GM18861 (cell line): ENCODE results near the gene ZNF438.

Experiments
- ATAC-seq: cut with Tn5 transposase; IDR thresholded peaks from one replicate; pipeline ENCODE4 v1.9.1; 2021; ENCODE audit not compliant: unreplicated experiment

ZNF438 gene

DNA sequence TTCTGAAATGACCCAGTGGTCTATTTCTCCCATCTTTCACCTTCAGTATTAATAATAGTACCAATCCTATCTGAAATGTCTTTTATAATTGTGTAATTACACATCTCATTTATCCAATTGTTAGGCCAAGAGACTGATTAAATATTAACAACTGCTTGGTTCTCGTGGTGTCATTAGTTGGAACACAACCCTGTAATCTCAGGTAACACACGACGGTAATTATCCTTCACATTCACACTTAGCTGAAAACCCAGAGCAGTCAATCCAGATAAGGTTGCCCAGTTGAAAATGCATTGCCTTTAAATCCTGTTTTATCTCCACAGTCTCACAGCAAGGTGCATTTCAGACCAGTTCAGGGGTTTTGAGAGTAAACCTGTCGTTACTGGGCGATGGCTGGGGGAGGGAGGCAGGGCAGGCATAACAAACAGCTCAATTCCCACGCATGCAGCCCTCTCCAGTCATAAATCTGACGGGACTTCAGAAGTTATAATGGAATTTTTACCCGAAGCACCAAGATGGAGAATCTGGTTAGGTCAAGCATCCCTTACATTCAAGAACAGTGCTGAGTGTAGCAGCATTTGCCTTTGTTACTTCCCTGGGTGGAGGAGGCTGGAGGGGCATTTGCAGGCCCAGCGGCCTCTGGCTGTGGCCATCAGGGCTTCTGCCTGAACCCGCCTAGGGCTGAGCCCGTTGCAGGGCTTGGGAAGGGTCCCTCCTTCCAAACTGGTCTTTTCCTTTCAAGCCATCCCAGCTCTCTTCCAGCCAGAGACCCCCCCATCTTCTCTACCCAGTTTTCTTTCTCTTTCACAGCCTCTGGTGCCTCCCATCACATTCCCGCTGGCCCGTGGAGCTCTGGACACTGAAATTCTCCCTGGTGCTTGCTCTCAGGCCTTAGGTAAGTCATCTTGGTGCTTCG lies 201.1 kb downstream of the ZNF438 start:
- ATAC-seq = no peak

DNA sequence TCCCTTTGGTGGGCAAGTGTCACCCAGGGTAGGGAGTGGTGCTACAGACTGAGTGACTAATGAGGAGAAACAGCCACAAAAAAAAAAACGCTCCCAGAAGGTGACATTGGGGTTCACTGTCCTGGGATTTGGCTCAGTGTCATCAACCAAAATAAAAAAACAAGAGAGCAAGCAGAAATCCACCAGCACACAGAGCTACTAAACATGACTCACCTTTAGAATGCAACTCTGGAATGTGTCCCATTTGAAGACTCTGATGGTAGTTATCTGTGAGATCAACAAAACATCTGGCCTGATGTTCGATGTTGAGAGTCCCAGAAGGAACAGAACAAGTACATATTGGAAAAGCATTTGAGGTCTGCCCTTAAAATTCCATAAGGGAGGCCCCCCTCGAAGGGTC lies 201.8 kb downstream of the ZNF438 start:
- ATAC-seq = no peak

DNA sequence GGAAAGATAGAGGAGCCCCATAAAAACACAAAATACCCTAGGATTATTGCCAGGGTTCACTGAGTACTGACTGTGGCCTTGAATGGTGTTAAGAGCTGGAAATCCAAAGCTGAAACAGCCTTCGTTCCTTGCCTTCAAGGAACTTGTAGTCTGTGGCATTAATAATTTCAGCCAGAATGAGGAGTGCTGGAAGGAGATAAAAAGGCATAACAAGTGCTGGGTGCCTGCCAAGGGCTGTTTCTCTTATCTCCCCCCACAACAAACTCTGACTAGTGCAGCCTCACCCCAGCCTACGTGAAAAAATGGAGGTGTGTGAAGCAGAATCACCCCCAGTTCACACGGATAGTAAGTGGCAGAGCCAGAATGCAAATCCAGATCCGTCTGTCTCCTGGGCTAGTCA lies 203.0 kb downstream of the ZNF438 start:
- ATAC-seq = no peak

DNA sequence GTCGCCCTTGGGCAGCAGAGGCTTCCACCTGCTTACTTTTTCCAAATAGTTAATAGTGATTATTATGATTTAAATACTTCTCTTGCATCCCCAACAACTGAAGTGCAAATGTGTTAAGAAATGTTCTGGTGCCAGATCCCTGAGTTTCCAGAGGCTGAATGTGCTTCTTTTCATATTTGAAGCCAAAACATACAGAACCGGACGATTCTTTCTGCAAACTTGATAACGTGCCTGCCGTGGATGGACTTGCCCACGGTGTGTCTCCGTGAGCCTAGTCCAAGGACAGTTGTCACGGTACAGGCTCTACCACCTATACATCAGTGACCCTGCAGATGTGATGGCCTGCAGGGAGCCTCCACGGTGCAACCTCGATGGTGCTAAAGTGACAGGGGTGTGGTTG lies 203.5 kb downstream of the ZNF438 start:
- ATAC-seq = no peak

DNA sequence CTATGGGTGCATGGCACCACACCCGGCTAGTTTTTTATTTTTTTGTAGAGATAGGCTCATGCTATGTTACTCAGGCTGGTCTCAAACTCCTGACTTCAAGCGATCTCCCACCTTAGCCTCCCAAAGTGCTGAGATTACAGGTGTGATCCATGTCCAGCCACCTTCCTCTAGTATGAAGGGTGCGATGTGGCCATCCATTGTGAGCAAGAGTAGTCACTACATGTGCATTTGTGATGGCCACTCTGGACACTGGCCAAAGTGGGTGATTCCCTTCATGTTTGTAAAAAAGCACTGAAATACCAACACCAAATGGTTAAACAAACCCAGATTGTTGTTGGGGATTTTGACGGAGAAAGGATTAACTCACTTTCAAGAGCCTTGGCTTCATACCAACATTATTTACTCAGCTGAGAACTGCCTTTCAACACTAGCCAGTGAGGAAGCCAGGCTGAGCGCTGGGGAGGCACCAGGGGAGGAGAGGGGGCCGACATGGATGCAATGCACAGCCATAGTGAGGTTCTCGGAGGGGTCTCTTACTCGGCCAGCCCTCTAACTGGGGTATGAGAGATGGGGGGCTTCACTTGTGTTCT lies 204.0 kb downstream of the ZNF438 start:
- no peak for ATAC-seq

DNA sequence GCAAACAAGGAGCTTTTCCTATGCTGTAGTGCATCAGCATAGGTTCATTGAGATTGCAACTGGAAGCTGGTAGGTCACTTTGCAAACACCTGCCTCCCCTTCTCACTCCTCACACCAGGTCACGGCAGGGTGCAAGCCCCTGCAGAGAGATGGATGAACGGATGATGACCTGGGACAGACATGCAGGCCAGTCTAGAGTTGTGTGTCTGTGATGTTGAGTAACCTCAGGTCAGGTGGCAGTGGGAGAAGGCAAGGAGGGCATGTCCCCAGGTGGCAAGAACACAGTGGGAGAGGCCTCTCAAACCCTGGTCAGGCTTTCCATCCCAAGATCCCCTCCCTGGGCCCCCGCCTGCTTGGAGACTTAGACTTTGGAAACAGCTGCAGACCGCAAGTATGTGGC lies 205.0 kb downstream of the ZNF438 start:
- no peak for ATAC-seq

DNA sequence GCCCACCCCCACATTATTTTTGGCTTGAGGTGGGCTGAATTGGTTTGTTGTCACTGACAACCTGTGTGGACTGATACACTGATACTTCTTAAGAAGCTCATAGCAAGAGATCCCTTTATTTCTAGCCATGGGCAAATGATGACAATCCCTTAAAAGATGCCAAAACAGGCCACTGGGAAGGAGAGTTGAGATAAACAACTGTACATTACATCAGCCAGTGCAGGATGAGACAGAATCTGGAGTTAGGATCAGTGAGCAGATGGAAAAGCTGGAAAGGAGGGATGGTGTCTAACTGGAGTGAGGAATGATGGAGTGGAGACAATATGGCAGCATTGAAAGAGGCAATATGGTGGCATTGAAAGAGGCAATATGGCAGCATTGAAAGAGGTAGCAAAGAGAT lies 206.2 kb downstream of the ZNF438 start:
- no peak for ATAC-seq

DNA sequence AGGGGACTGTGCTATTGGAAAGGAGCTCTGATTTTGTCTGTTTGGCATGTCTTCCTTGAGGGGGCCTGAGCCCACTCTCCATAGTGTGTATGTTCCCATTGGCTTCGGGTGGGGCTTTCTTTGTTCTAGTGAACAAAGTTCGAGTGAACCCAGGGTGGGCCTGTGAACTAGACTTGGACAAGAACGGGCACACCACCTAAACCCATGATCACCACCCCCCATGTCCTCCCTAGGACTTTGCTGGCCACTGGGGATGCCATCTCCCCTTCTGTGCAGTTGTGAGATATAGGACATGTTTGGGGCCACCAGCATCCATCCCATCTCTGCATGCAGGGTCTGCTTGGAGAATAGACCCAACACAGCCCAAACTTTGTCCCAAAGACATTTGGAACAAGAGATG lies 206.6 kb downstream of the ZNF438 start:
- no peak for ATAC-seq

DNA sequence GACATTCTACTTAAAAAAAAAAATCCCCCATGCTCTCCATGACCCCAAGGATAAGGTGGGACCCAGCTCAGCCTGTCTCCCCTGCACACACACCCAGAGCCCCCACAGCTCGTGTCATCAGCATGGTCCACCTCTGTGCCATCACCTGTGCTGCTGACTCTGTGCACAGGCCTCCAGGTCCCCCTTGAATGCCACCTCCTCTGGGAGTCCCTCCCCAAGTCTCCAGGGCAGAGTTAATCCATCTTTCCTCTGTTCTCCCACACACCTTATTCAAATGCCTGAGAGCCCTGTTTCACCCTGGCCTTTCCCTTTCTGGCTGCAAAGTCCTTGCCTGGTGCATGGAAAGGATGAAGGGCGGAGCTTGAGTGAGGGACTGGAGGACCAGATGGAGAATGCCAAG lies 208.0 kb downstream of the ZNF438 start:
- no peak for ATAC-seq

DNA sequence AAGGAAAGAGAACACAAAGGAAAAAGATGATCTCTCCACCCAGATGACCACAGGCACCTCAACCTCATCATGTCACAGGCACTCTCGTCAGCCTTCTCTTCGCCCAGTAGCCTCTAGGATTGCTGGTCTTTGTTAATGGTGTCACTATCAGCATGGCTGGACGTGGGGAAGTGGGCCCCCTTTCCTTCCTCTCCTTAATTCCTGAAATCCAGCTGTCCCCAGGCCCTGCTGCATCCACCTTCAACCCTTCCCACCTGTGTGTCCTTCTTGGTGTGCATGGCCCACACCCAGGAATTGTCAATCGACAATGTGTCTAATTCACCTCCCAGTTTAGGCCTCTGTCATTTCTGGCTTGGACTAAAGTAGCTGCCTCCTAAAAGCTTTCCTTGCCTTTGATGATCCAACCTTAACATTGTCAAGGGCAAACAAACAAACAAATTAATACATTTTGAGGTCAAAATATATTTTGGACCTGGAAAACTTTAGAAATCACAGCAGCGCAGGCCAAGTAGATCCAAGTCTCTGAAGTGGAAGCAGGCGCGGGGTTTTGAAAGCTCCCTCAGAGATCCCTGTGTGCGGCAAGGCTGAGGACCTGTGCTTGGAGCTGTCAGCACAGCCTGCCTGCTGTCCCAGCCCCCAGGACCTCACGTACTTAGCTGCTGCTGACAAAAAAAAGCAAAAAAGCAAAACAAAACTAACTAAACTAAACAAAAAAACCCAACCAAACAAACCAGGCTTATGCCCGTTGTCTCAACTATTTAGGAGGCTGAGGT lies 208.8 kb downstream of the ZNF438 start:
- ATAC-seq = no peak

DNA sequence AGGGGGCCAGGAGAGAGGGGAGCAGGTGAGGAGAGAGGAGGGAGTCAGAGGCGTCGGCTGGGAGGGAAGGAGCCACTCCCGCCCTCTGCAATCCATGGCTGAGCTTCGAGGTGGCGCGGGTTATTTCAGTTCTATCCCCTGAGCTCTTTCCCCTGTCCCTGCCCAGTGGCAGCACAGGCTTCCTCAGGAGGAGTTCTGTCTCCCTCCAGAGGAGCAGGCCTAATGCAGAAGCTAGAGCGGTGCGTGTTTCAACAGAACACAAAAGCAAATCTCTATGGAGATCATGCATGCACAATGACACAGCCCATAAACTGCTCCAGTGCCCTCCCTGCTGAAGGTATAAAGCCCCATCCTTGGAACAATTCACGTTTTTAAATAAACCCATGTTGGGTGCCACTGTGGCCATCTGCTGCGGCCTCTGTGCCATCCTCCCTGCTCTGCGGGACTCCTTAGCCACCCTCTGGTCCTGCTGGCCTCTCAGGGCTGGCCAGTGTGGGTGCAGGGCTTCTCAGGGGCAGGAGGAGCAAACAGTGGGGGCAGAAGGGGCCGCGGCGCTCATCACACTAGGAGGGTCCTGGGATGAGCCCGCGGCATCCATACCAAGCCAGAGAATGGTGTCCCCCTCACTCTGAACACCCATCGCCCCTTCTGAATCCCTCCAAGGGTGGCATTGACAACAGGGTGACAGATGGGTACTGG lies 209.5 kb downstream of the ZNF438 start:
- no peak for ATAC-seq

DNA sequence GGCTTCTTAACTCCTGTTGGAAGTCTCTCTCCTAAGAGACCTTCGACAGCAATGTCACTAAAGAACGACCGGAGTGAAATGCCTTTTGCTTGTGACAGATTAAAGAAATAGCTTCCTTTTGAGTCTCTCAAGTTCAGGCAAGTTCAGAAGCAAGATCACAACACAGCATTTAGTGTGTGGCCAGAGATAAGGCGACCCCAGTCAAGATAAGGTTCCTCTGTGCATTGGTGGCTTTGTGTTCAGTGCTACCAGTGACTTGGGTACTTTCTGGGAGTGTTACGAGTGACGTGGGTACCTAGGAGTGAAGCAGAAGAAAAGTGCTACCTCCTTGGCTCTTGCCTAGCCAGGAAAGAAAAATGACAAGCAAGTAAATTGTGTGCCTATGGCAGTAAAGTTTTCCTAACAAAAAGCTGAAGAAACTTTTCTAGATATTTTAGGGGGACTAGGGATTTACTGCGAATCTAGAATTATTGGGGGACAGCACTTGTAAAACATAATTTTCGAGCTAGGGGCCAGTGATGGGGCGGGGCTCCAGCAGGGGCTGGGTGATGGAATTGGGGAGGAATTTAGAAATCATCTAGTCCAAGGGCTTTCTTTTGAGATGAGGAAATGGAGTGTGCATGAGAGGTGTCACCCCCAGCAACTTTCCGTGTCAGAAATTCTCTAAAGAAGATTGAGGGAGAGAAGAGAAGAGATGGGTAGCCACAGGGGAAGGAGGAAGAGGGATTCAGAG lies 210.2 kb downstream of the ZNF438 start:
- ATAC-seq = no peak

DNA sequence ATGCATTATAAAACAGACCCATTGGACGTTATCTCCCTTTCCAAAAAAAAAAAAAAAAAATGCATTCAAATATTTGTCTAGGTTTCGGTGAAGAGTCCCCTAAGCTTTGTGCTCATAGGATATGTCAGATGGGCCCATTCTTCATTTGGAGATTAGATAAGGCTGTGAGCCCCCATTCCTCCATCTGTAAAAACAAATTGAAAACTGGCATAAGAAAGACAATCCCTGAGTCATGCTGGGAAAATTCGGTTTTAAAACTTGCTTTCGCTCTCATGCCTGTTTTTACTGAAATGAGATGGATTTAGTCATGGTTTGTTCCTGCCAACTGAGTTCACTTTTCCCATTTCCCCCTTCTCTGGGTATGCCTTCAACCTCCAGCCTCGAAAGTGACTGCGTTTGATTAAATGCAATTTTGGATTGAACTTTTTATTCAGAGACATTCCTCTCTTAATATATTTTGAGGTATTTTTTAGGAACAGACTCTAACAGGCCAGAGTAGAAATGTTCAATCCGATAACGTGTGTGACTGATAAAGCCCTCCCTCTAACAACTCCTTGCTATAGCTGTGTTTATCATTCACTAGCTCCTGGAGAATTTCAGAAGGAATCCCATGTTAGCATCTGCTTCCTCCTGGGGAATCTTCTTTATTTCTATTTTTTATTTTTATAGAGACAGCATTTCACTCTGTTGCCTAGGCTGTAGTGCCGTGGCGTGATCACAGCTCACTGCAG lies 211.2 kb downstream of the ZNF438 start:
- no peak for ATAC-seq

DNA sequence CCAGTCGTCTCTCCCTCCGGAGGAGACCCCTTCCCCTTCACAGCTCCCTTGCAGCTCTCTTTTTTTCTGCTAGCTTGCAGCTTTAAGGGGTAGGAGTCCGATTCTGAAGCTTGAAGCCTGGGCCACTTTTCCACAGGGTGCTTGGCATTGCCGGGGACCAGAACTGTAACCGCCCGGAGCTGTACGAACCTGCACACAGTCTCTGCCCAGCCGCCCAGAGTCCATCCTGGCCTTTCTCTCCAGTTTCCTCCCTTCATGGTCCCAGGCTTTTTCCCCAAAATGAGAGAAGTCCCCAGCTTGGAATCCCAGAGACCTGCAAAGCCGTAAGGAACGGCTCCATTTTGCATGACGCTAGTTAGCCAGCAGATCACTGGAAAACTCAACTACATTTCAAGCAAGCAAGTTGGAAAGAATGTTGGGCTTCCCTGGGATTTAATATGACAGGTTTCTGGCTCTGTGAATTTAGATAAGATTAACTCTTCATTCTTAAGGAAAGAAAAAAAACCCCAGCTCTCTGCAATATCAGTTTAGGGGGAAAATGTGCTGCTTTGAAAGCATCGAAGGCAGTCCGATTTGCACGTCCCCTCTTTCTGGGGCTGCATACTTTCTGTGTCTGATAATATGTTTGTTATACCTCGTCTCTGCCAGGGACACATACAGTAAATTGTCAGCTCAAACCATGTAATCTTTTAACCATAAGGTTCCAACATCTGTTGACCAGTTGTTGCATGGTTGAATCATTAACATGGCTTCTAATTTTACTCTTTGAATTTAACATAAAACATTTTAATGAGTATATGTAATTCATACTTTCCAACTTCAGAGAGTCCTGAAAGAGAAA lies 212.1 kb downstream of the ZNF438 start:
- no peak for ATAC-seq

DNA sequence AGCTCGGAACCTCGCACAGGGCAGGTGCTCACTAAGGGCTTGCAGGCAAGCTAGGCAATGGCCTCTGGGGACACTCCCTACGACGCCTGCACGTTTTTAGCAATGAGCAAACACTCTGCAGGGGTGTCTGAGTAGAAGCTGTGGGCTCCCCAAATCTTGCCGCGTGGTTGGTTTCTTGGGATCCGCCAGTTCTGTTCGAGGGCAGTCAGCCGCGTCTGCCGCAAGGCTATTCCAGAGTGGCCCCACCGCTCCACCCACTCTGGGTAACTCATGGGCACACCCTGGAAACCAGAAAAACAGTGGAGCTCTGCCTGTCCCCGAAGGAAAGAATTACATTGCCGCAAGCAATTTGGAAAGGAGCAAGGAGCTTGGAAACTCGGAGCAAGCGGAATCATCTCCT lies 212.8 kb downstream of the ZNF438 start:
- ATAC-seq = no peak

DNA sequence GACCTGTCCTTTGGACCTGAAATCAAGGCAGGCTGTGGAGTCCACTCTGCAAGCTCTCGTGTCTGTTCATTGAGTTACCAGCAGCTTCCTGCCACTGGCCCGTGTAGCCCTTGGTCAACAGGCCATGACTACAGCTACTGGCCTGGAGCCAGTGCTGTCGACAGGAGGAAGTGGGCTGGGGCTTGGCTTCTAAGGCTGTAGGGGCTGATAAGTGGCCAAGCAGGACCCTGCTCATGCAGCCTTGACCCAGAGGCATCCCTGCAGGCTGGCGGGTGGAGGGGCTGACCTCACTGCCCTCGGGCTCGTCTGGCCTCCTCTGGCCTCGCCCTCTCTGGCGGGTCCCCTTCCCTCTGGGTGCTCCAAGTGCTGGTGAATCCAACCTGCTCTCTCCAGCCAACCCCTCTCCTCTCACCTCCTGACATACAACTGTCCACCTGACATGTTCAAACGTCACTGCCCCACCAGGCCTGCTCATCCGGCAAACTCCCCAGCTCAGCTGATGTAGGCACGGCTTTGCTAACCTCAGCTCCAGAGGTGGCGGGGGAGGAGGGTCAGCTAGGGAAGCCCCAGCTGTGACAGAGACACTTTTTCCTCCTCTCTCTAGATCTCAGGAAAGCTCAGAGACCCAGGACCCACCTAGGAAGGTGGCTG lies 213.5 kb downstream of the ZNF438 start:
- ATAC-seq = no peak

DNA sequence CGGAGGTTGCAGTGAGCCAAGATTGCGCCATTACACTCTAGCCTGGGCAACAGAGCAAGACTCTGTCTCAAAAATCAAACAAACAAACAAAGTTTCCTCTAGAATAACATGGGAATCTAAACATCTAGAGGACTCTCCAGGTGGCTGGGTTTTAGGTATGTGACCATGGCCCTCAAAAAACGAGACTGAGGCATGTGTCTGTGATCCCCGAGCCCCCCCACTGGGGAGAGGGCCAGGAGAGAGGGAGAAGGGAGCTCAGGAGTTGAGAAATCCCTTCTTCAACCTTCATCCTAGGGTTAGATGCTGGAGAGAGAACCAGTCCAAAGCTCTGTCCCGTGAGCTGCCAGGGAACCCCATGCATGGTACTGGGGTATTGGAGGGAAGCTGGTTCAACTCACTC lies 214.1 kb downstream of the ZNF438 start:
- ATAC-seq = no peak

DNA sequence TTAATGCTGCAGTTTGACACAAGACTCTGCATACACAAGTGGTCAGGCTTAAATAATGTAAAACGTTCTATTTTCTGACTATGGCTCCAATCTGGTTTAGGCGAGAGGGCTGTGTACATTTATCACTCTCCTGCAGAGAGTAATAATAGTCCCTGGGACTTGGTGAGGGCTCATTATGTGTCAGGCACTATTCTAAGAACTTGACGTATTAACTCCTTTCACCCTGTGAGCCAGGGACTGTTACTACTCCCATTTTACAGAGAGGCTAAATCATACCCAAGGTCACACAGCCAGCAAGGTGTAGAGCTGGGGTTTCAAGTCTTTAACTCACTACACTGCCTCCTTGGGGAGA lies 214.9 kb downstream of the ZNF438 start:
- no peak for ATAC-seq
